GM04504 (cell line): Measurements from ENCODE around the gene ADAP1.

Experiments
- DNase-seq: peaks from one replicate; pipeline ENCODE4 v3.0.0-alpha.2; 2012; ENCODE audit warnings: low read depth

The ADAP1 gene

DNA sequence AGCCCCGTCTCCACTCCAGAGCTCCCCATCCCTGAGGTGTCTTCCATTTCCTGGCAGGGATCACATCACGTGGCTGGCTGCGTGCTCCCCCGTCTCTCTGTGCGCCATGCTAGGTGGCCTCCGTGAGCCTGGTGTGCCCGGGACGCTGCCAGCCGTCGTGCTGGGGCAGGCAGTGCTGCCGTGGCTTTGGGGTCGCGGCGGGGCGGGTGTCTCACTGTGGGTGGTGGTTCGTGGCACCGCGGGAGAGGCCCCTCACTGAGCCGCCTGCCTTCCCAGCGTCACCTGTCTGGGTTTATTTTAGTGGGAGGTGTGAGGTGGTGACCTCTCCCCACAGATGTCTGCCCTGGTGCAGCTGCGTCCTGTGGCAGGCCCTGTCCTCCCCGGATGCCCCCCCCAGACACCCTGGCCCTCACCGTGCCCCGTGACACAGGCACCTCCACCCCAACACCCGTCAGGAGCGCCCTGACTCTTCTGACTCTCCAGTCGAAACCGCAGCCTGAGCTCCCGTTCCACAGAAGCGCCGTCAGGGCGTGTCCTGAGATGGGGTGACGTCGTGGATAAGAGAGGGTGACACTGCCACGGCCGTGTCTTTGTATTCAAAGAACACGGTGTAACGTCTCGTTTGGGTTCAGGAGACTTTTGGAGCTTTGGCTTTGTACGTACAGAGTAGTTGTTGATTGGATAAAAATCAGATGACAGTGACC lies 60.2 kb downstream of the ADAP1 start:
- no peak for DNase-seq

DNA sequence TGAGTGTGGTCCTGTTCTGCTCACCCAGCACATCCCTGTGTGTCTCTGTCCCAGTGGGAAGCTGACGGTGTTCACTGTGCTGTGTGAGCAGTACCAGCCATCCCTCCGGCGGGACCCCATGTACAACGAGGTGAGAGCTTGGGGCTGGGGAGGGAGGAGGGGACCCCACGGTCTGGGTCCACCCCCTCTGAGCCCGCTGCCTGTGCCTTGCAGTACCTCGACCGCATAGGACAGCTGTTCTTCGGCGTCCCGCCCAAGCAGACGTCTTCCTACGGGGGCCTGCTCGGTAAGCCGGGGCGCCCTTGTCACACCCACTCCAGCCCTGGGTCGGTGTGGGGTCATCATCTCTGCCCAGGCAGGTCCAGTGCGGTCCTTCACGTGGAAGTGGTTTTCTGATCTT lies 60.8 kb downstream of the ADAP1 start:
- DNase-seq, result no peak

DNA sequence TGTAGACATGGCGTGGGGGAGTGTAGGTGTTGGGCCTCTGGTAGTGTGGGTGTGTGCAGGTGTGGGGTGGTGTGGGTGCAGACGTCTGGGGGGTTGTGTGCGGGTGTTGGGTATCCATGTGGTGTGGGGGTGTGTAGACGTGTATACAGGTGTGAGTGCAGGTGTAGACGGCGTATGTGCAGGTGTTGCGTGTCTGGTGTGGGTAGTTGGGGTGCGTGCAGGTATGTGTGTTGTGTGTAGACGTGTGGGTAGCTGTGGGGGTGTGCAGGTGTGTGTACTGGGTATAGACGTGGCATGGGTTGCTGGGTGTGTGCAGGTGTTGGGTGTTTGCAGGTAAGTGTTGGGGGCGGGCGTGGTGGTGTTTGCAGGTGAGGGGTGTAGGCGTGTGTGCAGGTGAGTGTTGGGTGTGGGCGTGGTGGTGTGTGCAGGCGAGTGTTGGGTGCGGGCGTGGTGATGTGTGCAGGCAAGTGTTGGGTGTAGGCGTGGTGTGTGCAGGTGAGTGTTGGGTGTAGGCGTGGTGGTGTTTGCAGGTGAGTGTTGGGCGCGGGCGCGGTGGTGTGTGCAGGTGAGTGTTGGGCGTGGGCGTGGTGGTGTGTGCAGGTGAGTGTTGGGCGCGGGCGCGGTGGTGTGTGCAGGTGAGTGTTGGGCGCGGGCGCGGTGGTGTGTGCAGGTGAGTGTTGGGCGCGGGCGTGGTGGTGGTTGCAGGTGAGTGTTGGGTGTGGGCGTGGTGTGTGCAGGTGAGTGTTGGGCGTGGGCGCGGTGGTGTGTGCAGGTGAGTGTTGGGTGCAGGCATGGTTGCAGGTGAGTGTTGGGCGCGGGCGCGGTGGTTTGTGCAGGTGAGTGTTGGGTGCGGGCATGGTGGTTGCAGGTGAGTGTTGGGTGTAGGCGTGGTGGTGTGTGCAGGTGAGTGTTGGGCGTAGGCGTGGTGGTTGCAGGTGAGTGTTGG lies 61.6 kb downstream of the ADAP1 start:
- no peak for DNase-seq

DNA sequence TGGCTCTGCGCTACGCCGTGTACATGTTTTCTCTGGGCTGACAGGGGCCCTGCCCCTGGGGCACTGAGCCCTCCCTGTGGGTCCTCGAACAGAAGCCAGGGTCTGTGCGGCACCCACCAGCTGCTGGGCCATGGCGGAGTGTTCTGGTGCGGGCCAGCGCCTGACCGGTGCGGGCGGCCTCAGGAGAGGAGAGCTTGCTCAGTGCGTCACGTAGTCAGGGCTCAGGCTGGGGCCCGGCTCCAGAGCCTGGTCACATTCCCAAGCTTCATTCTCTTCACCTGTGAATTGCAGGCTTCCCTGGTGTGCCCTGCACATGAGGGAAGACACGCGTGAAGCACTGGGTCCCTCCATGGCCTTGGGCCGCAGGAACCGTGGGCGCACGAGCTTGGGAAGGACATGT lies 62.7 kb downstream of the ADAP1 start:
- no peak for DNase-seq

DNA sequence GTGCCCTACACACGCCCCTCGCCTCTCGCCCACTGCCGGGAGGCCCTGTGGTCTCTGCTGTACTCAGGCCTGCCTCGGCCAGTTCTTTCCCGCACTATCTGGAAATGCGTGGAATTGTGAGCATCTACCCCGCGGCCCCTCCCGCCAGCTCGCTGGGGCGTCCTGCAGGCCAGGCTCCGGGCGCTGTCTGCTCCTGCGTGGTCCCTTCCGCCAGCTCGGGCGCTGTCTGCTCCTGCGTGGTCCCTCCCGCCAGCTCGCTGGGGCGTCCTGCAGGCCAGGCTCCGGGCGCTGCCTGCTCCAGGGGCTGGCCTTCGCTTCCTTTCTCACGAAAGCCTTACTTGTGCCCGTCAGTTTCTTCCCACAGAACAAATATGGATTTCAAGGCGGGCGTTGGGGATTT lies 63.2 kb downstream of the ADAP1 start:
- DNase-seq, result no peak

DNA sequence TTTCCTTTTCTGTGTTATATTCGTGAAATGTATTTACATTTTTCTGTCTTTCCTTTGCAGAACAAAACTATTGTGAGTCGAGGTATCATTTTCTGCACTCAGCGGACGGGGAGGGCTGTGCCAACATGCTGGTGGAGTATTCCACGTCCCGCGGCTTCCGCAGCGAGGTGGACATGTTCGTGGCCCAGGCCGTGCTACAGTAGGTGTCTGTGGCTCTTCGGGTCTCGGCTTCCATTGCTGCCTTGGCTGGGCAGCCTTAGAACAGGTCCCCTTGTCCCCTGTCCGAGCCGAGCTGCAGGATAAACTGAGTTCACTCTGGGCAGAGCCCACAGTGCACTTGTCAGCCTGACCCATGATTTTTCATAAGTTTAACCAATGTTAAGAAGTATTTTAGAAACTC lies 63.6 kb downstream of the ADAP1 start:
- no peak for DNase-seq

DNA sequence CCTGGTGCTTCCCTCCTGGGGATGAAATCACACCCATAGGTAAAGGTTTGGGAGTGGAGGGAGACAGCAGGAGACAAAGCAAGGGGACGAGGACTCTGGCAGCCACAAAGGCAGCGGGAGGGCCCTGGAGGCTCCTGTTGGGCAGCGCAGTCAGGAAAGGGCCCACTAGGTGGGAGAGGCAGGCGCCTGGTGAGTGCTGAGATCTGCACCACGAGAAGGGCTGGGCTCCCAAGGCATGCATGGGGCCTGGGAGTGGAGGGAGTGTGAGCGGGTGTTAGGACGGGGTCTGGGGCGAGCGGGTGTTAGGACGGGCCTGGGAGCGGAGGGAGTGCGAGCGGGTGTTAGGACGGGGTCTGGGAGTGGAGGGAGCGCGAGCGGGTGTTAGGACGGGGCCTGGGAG lies 65.1 kb downstream of the ADAP1 start:
- DNase-seq, result no peak

DNA sequence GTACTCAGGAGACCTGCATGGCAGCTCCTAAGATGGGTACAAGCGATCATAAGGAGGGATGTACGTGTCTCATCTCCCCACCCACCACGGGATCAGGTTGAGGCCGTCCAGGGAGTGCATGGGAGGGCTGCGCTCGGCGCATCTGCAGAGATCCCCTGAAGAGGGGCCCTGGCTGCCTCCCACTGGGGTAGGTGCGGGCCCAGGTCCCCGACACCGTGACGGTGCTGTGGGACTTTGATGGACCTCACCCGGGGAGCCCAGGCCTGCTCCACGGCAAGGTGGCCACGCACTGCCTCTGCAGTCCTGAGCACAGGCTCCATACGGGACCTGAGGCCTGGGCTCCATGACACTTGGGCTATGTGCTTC lies 65.5 kb downstream of the ADAP1 start:
- DNase-seq, result no peak

DNA sequence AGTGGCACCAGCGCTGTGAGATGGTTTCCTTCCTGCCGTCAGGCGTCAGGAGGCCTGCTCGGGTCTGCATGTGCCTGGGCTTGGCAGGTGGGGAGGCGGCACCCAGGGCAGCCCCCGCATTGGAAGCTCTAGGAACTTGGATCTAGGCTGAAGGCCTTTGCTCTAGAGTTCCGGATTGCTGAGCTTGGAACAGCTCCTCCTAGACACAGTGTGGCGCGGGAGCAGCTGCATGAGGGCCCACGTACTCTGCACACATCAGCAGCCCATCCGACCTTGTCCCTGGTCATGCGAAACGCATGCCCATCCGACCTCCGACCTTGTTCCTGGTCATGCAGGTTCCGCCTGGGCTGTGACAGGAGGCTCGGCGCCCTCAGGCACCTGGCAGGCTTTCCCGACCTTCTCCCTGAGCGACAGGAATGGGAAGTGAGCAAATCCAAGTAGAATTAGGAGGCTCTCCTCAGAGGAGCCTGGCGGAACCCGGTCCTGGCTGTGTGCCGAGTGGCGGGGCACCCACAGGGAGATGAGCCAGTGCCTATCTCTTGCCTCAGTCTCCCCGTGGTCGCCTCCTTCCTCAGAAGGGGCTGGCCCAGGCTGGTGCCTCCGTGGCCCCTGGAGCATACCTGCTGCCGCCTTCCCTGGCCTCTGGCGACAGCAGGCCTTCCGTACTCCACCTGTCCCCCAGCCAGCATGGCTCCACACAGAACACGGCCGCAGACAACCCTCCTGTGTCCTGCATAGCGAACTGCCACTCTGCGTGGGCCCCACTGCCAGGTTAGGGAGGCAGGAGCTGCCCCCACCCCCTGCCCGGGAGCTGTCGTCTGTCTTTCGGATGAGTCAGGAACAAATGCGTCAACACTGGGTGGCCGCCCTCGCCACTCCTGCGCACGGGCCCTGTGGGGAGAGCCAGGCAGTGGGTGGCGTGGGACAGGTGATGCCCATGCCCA lies 66.1 kb downstream of the ADAP1 start:
- no peak for DNase-seq

DNA sequence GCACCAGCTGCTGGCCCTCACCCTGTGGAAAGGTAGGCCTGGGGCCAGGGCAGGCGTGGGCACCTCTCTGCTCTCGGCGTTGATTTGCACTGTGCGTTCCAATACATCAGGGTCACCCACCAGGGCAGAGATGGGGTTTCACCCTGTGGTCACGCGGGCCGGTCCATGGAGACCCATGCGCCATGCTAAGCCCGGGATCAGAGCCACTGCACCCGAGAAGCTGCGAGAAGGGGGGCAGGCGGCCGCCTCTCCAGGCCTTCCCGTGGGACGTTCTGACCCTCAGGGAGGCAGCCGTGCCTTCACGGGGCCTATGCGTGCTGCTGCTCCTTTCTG lies 67.0 kb downstream of the ADAP1 start:
- no peak for DNase-seq

DNA sequence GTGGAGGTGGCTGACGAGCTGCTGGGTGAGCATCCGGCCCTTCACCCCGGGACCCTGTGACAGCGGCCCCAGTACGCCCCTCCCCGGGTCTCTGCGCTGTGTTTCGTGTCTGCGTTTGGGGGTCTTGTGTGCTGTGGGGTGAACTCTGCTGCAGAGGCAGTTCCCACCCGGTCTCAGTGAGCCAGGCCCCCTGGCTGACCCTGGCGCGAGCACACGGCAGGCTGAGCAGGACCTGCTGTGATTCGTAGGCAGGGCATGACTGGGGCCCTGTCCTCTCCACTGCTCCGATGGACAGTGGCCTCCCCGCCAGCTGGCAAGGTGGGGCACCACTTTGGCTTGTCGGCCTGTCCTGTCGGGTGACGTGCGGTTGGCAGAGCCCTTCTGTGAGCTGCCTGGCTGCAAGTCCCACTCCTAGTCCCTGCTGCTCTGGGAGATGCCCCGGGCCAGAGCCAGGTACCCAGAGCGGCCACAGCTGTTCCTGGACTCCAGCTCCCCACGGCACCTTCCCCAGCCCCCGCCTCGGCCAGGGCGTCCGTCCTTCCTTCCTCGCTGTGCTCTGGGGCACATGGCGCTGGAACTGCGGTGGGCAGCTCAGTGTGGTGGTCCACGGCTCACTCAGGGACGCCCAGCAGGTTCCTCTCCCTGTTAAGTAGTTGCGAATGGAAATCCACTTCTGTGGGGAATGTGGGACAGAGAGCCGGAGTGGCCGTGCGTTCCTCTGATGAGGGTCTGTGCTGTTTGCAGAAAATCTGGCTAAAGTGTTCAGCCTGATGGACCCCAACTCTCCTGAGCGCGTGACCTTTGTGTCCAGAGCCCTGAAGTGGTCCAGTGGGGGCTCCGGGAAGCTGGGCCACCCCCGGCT lies 67.6 kb downstream of the ADAP1 start:
- no peak for DNase-seq

DNA sequence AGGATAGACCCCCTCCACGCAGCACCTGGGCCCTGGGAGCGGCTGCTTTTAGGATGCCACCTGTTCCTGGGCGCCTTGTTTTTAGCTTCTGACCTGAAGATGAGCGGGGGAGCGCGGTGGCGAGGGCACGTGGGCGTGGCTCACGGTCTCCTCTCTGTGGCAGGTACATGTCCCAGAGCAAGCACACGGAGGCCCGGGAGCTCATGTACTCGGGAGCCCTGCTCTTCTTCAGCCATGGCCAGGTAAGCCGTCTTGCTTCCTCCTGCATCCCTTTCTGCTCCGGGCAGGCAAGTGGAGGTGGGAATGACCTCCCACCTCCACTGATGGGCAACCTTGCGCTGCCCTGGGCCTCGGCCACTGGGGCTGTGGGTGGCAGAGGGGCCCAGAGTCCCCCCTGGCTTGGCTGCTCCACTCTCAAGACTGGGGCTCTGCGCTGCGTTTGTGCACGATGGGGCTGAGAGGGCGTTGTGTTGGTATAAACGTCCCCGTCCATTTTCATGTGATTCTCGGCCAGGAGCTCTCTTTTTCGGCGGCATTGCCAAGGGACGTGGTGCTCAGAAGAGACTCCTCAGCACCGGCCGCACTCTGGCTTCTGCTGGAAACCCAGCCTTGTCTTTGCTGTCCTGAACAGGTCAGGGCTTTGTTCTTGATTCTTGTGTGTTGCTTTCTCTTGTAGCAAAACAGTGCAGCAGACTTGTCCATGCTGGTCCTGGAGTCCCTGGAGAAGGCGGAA lies 68.4 kb downstream of the ADAP1 start:
- DNase-seq, result no peak

DNA sequence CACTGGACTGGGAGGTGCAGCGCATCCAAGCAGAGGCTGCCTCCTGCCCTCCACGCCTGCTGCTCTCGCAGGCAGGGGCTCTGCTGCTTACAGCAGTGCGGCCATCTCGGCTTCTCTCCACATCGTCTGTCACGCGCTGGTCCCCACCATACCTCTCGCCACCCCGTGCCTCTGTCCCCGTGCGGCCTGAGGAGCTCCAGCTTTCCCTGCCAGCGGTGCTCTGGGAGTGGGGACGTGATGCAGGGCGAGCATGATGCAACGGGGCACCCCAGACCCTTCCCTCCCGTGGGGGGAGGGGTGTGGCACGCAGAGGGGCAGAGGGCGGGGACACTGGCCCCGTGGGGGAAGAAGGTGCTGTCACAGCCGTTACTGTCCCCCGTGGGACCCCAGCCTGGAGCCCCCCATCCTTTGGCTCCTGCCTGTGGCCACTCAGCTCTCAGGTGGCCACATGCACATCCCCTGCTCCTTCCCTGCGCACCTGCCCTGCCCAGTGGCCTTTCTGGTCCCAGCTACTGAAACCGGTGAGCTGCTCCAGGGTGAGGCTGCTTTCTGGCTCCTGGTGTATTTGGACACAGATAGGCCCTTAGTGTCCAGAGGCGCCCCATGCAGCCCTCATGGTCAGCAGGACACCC lies 69.1 kb downstream of the ADAP1 start:
- no peak for DNase-seq

DNA sequence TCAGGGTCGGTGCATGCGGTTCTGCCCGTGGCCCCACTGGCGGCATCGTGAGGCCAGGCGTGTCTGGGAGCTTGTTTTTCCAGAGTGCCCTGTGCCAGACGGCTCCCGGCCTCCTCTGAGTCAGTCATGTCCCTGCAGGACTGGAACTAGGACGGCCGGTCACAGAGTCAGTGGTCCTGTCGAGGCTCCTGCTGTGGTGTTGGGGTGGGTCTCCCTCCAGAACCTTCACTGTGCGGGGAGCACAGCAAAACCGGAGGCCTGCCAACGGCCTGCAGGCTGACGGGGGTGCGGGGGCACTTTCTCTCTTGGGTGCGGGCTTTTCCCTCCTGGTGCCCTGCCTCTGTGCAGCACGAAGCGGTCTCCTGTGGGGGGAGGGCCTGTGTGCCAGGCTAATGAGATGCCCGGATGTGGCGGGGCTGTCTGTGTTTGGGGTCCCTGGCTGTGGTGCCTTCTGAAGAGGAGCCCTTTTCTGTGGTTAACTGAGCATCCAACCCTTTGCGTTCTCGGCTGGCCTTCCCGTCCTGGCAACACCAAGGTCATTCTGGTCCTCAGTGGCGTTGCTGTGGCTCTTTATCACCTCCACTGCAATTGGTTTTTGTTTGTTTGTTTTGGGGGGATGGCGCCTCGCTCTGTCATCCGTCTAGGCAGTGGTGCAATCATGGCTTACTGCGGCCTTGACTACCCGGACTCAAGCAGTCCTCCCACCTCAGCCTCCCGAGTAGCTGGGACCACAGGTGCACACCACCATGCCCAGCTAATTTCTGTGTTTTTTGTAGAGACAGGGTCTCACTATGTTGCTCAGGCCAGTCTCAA lies 70.1 kb downstream of the ADAP1 start:
- no peak for DNase-seq

DNA sequence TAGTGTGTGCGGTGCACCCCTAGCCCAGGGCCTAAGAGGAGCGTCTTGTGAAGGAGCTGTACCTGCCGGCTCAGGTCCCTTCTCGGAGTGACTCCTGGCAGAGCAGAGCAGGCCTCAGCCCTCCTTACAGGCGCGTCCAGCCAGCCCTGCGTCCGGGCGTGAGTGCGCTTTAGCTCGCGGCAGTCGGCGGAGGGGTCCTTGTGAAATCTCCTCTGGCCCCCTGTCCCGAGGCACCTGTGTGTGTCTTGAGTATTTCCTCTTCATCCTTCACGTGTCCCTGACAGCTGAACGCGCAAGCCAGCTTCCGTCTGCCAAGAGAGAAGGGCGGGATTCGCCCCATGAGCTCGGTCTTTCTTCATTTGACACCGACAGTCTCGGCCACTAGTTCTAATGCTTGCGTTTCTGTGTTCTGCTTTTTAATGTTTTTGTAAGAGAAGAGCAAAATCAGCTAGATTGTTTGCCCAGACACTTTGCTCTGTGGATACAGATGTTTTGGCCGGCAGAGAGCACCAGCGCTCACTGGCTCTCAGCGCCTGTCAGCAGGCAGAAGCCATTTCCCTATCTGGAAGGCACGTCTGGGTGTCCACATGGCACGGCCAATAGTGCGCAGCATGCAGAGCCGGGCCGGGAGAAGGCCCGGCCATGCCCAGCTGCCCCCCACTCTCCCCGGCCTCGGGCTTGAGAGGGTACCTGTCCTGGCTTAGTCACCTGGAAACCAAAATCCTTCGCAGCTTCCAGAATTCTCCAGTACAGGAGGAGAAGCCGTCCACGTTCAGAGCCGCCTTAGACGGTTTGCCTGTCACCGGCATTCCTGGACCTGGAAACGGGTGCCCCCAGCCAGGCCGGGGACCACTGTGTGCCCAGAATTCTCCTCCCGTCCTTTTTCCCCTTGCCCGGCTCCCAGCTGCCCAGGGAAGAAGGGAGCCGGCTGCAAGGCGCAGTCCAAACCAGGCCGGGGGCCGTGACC lies 71.1 kb downstream of the ADAP1 start:
- no peak for DNase-seq

DNA sequence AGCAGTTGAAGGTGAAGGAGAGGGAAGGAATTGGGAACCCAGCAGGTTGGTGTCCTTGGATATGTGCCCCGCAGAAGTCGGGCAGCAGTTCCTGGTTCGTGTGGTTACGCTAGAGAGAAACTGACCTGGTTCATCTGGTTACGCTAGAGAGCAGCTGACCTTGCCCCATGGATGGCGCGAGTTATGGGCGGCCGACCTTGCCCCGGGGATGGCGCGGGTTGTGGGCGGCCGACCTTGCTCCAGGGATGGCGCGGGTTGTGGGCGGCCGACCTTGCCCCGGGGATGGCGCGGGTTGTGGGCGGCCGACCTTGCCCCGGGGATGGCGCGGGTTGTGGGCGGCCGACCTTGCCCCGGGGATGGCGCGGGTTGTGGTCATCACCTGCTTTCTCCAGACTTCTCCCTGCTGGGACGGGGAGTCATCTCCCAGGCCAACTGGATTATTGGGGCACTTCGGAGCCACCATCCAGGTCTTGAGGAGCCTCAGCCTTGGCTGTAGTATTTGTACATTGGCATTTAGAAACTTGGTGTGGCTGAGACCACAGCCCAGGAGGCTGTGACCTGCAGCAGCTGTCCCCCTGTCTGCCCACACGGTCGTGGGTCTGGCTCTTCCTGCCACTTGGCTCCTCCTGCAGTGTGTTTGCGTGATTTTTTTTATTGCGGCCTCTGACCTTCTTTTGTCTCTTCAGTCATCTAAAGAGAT lies 72.0 kb downstream of the ADAP1 start:
- DNase-seq, result no peak

DNA sequence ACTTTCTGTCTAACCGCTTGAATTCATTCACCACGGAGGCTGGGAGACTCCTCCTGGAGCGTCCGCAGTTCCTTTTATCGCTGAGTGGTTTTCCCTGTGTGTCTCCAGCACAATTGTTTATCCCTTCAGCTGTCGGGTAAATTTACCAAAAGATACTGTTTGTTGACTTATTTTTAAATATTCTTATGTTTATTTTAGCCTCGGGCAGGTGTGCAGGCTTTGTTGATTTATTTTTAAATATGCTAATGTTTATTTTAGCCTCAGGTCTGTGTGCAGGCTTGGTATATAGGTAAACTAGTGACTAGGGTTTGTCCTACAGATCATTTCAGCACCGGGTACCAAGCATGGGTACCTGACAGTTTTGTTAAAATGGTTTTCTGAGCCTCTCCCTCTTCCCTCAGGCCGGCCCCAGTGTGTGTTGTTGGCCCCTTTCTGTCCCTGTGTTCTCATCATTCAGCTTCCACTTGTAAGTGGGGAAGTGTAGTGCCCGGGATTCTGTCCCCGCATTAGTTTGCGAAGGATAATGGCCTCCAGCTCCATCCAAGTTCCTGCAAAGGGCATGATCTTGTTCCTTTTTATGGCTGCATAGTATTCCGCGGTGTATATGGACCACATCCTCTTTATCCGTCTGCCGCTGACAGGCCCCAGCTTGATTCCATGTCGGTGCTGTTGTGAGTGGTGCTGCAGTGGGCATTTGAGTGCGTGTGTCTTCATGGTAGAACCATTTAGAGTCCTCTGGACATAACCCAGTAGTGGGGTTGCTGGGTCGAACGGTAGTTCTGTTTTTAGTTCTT lies 72.8 kb downstream of the ADAP1 start:
- no peak for DNase-seq
